DLD1 (cell line): ENCODE results near the gene ENAH.

Experiments
- in situ Hi-C: cut with HindIII; loops from 2 replicates; pipeline ENCODE4 v1.10.0; 2017; ENCODE audit warnings: low sequenced_read_pairs

ENAH gene

DNA sequence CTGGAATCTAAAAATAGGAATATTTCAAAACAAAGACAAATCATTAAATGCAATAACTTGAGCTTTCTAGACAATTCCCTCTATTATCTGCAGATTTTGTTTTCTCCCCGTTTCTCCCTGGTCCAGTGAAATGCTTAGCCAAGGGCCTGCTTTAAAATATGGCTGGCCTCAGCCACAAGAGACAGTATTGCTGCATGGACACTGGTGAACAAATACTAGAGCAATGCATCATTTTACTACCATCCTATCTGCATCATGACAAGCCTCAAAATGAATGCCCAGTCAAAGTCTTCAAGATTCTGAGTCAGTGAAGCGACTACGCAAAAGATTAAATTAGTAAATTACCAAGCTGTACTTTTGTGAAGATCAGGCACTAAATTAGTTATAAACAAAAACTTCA, 80.5 kb downstream of the ENAH start:
- in situ Hi-C loops, result no loop called here

- in situ Hi-C loops, result no loop called here
Measured at GRCh38 chr1:225567789-225568188, 85.1 kb downstream of the ENAH start.

DNA sequence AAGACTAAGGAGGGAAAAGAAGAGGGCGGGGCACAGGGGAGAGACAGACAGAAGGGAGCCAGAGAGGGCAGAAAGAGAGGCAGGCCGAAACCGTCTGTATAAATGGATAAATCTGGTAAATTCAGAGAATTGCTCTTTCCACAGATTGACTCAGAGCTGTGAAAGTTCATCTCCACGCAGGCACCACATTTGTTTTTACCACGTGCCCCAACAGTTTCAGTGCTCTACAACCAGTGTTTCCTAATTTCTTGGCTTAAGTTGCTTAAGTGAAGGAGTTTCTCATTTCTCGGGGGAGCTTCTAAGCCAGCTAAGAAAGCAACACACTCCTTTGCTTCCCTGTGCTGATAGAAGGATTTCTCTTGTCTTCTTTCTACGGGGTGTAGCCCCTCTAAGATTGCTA, 87.1 kb downstream of the ENAH start:
- in situ Hi-C loops, result no loop called here

GRCh38 chr1:225561675-225562074, 91.2 kb downstream of the ENAH start:
- in situ Hi-C loops, result no loop called here

DNA sequence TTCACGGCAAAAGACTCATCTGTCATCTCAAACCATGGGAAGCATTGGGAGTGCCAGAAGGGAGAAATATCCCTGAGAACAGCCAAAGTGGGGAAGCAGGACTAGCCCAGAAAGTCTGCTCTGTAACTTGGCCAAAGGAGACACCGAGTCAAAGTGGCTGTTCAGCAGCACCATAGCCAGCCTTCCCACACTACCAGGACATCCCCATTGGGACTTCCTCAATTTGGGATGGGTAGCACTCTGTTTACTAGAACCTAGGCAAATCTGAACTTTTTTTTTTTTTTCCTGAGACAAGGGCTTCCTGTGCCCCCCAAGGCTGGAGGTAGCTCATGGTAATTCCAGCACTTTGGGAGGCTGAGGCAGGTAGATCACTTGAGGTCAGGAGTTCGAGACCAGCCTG, 93.0 kb downstream of the ENAH start:
- in situ Hi-C loops, result loop anchor here (10.0 kb wide), 3 partner anchors 65 to 425 kb away; no protein-coding TSS in a partner anchor

- in situ Hi-C loops, result loop anchor here (10.0 kb wide), 3 partner anchors 65 to 425 kb away; no protein-coding TSS in a partner anchor
Measured at GRCh38 chr1:225559326-225559725, 93.6 kb downstream of the ENAH start.

DNA sequence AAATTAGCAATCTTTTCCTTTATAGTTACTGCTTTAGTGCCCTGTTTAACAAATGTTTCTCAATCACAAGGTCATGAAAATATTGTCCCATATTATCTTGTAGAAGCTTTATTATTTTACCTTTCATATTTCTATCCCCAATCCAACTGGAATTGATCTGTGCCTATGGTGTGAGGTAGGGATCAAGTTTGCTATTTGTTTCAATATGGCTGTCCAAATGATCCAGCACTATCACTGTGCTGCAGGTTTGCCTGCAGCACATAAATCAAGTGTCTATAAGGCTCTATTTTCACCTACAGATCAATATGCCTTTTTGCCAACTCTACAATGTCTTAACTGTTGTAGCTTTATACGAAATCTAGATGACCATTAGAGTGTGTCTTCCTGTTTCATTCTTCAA, 96.2 kb downstream of the ENAH start:
- in situ Hi-C loops, result loop anchor here (10.0 kb wide), 3 partner anchors 62 to 428 kb away; no protein-coding TSS in a partner anchor

GRCh38 chr1:225555821-225556220, 97.1 kb downstream of the ENAH start:
- in situ Hi-C loops, result loop anchor here (10.0 kb wide), 3 partner anchors 61 to 429 kb away; no protein-coding TSS in a partner anchor

GRCh38 chr1:225554216-225554812, 98.6 kb downstream of the ENAH start:
- in situ Hi-C loops, result loop anchor here (5.0 to 10.0 kb wide), 4 partner anchors 60 to 430 kb away; no protein-coding TSS in a partner anchor

- in situ Hi-C loops, result loop anchor here (5.0 to 10.0 kb wide), 4 partner anchors 55 to 435 kb away; no protein-coding TSS in a partner anchor
Measured at GRCh38 chr1:225549821-225550220, 103.1 kb downstream of the ENAH start.

GRCh38 chr1:225548140-225548857, 104.6 kb downstream of the ENAH start:
- in situ Hi-C loops, result no loop called here

DNA sequence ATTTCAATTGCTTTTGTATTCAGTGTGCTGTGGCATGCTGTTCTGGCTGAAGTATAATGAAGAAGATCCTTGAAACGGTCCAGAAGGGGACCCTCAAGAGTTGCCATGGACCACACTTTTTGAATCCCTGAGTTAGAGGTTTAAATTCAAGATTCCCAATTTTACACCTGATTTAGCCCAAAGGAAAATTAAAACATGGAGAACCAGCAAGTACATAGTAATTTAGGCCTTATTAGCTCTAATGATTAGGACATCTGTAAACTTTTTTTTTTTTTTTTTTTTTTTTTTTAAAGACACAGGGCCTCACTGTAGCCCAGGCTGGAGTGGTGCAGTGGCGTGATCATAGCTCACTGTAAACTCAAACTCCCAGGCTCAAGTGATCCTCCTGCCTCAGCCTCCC, 107.3 kb downstream of the ENAH start:
- in situ Hi-C loops, result no loop called here

DNA sequence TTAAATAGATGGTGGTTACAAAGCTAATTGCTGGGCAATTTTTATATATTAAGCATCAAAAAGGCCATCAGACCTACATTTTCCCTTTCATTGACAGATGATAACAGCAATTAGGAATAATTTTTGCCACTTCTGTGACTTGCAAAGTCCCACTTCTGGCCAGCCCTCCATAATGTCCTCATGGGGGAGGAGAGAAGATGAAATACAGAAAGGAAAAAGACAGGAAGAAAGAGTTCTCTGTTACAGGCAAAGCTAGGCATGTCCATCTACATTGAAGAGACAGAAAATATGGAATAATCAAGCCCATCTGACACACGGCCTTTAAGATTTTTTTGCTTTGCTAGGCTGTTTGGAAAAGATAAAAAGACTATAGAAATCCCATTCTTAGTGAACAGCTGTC, 108.0 kb downstream of the ENAH start:
- in situ Hi-C loops, result no loop called here

DNA sequence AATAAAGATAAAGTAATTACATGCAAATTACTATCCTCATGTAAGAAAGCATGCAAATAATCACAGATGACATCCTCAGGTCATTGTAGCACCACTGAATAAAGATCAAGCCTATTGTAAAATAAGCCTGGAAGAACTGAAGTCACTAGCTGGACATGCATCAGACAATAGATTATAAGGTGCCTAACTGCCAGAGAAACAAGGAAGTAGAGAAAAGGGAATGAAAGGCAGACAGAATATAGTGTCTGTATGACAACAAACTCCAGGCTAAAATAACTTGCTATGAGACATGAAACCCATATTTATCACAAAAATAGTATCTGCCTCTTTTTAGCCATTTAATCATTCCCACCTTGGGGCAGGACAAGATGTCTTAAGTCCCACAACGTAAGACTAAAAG, 108.7 kb downstream of the ENAH start:
- in situ Hi-C loops, result no loop called here

- in situ Hi-C loops, result no loop called here
Measured at GRCh38 chr1:225543350-225543749, 109.6 kb downstream of the ENAH start.

DNA sequence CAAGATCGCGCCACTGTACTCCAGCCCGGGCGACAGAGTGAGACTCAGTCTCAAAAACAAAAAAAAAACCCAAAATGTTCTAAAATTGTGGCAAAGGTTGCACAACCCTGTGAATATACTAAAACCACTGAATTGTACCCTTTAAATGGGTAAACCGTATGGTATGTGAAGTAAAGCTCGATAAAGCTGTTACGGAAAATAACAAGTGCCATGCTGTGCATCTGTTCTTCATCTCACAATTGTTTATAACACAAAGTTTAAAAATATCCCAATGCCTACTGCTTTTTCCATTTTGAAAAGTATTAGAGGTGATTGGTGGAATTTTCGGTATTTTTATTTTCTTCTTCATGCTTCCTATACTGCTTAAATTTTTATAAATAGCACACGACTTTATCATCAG, 111.5 kb downstream of the ENAH start:
- in situ Hi-C loops, result no loop called here

DNA sequence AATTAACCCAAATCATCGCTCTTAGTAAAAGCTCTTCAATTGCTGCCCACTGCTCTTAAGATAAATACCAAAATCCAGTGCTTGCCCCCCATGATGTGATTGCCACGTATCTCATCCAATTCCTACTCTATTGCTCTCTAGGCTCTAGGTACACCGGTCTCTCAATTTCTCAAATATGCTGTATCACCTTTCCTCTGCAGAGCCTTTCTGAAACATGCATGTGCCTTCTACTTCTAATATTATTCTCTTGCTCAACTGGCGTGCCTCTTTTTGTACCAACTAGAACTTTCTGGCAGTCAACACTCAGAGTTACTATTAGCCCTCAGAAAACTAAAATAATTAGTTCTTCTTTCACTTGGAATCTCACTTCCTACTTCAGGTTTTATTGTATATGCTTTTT, 113.3 kb downstream of the ENAH start:
- in situ Hi-C loops, result no loop called here

- in situ Hi-C loops, result no loop called here
Measured at GRCh38 chr1:225539069-225539468, 113.9 kb downstream of the ENAH start.

DNA sequence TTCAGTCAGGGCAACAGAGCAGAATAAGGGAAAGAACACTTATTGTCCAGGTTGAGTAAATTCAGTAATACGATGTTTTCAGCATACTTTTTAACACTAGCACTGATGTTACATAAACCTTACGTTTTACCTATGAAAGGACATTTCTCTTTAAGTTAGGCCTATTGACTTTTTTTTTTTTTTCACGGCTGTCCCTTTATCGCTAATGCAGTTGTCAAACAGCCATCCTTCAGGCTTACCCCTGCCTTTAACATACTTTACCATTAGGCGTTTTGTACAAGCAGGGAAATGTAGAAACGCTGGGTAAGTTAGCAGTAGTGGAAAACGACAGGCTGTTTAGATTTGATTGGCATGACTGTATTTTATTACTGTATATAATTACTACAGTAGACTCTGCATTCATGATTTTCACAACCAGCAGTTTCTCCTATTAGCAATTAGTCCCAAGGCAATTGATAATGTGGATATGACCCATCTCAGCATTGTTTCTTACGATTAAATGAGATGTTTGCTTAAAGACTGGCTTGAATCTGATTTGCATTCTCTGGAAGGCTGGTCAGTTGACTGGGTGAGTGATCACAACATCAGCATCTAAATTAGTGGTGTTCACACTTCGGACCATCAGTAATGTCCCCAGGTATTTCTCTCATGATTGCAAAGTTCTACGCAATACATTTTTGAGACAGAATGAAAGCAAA, 115.2 kb downstream of the ENAH start:
- in situ Hi-C loops, result no loop called here

GRCh38 chr1:225535280-225535679, 117.6 kb downstream of the ENAH start:
- in situ Hi-C loops, result no loop called here

DNA sequence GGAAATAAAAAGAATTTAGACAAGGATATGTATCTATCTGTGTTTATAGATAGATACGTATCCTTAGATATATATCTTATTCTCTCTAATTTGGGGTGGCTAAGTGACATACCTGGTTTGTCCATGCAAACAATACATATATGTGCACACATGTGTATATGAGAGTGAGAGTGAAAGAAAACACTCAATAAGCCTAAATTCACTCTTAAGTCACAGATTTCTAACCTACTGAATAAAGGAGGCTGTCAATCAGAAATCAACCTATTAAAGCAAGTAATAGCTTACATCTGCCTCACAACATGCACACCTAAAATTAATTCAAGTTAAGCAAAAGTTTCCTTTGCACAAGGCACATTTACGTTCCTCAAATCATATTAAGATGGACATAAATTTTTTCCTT, 118.2 kb downstream of the ENAH start:
- in situ Hi-C loops, result no loop called here

DNA sequence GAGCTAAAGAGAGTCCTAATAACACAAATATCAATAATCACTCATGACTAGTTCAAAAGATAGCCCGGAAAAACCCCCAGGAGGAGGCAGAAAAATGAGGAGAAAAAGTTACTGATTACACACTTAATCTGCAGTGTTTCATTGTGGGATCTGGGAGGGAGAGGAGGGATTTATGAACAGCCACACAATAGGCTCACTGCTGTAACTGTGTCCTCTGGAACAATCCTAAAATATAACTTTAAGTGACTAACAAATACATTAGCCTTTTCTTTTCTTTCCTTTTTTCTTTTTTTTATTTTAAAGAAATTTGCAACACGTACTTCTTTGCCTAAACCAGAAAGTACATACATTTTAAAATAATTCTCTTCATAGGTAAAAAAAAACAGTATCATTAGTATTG, 118.8 kb downstream of the ENAH start:
- in situ Hi-C loops, result no loop called here
